Measurements from ENCODE around the gene FUCA1.

DNA sequence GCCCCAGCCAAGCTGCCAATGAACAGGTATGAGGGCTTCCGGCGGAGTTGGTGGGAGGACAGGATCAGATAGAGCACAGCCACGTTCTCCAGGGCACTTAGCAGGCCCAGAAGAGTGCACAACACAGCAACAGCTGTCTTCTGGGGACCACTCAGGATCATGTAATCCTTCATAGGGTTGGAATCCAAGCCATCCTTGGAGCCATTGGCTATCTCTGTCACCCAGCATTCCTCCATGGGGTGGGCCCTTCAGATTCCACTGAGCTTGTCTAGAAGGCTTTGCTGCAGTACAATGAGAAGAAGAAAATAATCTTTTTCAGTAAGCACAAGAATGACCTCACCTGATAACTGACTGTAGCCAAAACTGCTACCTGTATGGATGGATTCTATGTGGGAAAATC, 7.3 kb upstream of the FUCA1 start:
- TF ChIP-seq, protein P1, sequence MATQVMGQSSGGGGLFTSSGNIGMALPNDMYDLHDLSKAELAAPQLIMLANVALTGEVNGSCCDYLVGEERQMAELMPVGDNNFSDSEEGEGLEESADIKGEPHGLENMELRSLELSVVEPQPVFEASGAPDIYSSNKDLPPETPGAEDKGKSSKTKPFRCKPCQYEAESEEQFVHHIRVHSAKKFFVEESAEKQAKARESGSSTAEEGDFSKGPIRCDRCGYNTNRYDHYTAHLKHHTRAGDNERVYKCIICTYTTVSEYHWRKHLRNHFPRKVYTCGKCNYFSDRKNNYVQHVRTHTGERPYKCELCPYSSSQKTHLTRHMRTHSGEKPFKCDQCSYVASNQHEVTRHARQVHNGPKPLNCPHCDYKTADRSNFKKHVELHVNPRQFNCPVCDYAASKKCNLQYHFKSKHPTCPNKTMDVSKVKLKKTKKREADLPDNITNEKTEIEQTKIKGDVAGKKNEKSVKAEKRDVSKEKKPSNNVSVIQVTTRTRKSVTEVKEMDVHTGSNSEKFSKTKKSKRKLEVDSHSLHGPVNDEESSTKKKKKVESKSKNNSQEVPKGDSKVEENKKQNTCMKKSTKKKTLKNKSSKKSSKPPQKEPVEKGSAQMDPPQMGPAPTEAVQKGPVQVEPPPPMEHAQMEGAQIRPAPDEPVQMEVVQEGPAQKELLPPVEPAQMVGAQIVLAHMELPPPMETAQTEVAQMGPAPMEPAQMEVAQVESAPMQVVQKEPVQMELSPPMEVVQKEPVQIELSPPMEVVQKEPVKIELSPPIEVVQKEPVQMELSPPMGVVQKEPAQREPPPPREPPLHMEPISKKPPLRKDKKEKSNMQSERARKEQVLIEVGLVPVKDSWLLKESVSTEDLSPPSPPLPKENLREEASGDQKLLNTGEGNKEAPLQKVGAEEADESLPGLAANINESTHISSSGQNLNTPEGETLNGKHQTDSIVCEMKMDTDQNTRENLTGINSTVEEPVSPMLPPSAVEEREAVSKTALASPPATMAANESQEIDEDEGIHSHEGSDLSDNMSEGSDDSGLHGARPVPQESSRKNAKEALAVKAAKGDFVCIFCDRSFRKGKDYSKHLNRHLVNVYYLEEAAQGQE (IDR thresholded peaks at IDR 0.05; ENCODE audit: low read depth): no peak
- TF ChIP-seq CEBPB (IDR thresholded peaks at IDR 0.05) (no peak), RAD21 (IDR thresholded peaks at IDR 0.05; ENCODE audit: low read depth) (no peak), EP300 (IDR thresholded peaks at IDR 0.05; ENCODE audit: borderline replicate concordance) (no peak)
